K562 (cell line): ENCODE measurements around the gene PTPRM. TPM values are rescaled to one million over a fixed set of nuclear protein-coding genes. Genes with fewer than 3 reads are reported as not detected.

Source experiments
- ATAC-seq: fragments of 200-7000 bp; cut with Tn5 transposase; 3 replicates; pipeline ENCODE4 v1.9.1; 2020; ENCODE audit warnings: moderate library complexity
- BruUV-seq: library from RNA; stranded (reverse); fragments of 400-500 nt; replicated peaks from 2 replicates; lab custom pipeline; 2021; lab: Mats Ljungman, UMichigan
- CTCF ChIA-PET: fragments of 300-600 bp; formaldehyde crosslinking; extraction: SDS; loops from one replicate; lab custom pipeline; 2021; ENCODE audit warnings: low intra/inter-chr PET ratio; lab: Yijun Ruan, JAX
- POLR2A ChIA-PET: fragments of 300-600, 350-650 bp; sonication (Branson Sonifier 250); formaldehyde crosslinking; extraction: SDS; loops from one replicate; lab custom pipeline; 2021; ENCODE audit warnings: antibody characterized with exemption, inconsistent platforms; lab: Yijun Ruan, JAX
- DNase-seq, 4 experiments: peaks; one replicate each; pipeline versions ENCODE4 v3.0.0 to v3.0.0-alpha.2; 2011 to 2018; ENCODE audit warnings: low spot score in 3 of 4, mixed read lengths in 3 of 4; ENCODE audit errors: extremely low read depth in 1 of 4
- FAIRE-seq: peaks from 2 replicates; lab custom pipeline; 2011; peaks lifted over from hg19 to GRCh38; lab: Jason Lieb, UNC
- H2AFZ ChIP-seq: 2 replicates; pipeline ENCODE4 v1.6.0; 2011; ENCODE audit warnings: low read depth, low read length, control low read depth, inconsistent platforms
- H3K27ac ChIP-seq: fragments of 200-600 bp; 3 replicates; pipeline ENCODE4 v1.8.0; 2011; ENCODE audit warnings: low read depth, mild to moderate bottlenecking, control low read depth, inconsistent platforms, low read length, moderate library complexity, mixed read lengths; ENCODE audit errors: extremely low read depth
- H3K27me3 ChIP-seq, 2 experiments: fragments of 300-600 bp in 1 of 2; 2 replicates in 1 of 2; 3 replicates in 1 of 2; pipeline versions ENCODE4 v1.6.0 to v1.8.0; 2011; ENCODE audit warnings: inconsistent platforms in 2 of 2, low read length in 2 of 2, mild to moderate bottlenecking in 1 of 2, mixed read lengths in 1 of 2, moderate library complexity in 1 of 2; ENCODE audit not compliant: control insufficient read depth in 2 of 2, insufficient read depth in 2 of 2
- H3K36me3 ChIP-seq: fragments of 300-600 bp; 3 replicates; pipeline ENCODE4 v1.8.0; 2011; ENCODE audit warnings: mild to moderate bottlenecking, low read length, inconsistent platforms; ENCODE audit not compliant: control insufficient read depth, insufficient read depth
- H3K4me1 ChIP-seq, 2 experiments: fragments of 200-600 bp in 1 of 2; replicated peaks in 1 of 2; 2 replicates in 1 of 2; 3 replicates in 1 of 2; pipeline versions ENCODE4 v1.5.1 to v1.8.0; 2011; ENCODE audit warnings: inconsistent platforms in 2 of 2, low read length in 2 of 2, mild to moderate bottlenecking in 1 of 2, mixed read lengths in 1 of 2, moderate library complexity in 1 of 2; ENCODE audit not compliant: control insufficient read depth in 2 of 2, insufficient read depth in 2 of 2
- H3K4me2 ChIP-seq: 2 replicates; pipeline ENCODE4 v1.6.1; 2011; ENCODE audit warnings: low read length, control low read depth, inconsistent platforms, mixed read lengths; ENCODE audit not compliant: insufficient read depth
- H3K4me3 ChIP-seq: fragments of 200-600 bp; sonication (generic), shearing (Covaris generic); 2 replicates; pipeline ENCODE4 v1.5.1; 2016; ENCODE audit warnings: control low read depth, inconsistent platforms
- H3K79me2 ChIP-seq: fragments of 200-600 bp; 3 replicates; pipeline ENCODE4 v1.8.0; 2011; ENCODE audit warnings: low read length, inconsistent platforms; ENCODE audit not compliant: control insufficient read depth, insufficient read depth
- H3K9ac ChIP-seq, 2 experiments: 2 replicates each; pipeline versions ENCODE4 v1.6.0 to v1.6.1; 2011; ENCODE audit warnings: low read depth in 2 of 2, low read length in 2 of 2, control low read depth in 1 of 2, inconsistent platforms in 1 of 2, mild to moderate bottlenecking in 1 of 2, mixed read lengths in 1 of 2; ENCODE audit not compliant: insufficient read depth in 1 of 2
- H3K9me1 ChIP-seq: one replicate; pipeline ENCODE4 v1.6.0; 2011; ENCODE audit warnings: inconsistent platforms, mild to moderate bottlenecking, low read length, moderate library complexity; ENCODE audit not compliant: control insufficient read depth, insufficient read depth
- H3K9me3 ChIP-seq: replicated peaks from 2 replicates; pipeline ENCODE4 v1.5.1; 2011; ENCODE audit warnings: low read depth, low read length, inconsistent platforms; ENCODE audit not compliant: control insufficient read depth, insufficient read depth
- H4K20me1 ChIP-seq: replicated peaks from 2 replicates; pipeline ENCODE4 v1.6.1; 2011; ENCODE audit warnings: low read length, inconsistent platforms, mixed read lengths; ENCODE audit not compliant: control insufficient read depth, insufficient read depth
- ESRRA ChIP-seq: fragments of 450-650 bp; IDR thresholded peaks from 2 replicates; pipeline ENCODE4 v1.6.1; 2014; ENCODE audit warnings: low read depth, mild to moderate bottlenecking, moderate library complexity, borderline replicate concordance
- GABPB2 ChIP-seq: fragments of 250-450 bp; sonication (Bioruptor Pico); conservative IDR thresholded peaks from 2 replicates; pipeline ENCODE4 v1.5.1; 2021; ENCODE audit warnings: mild to moderate bottlenecking
- MAFF ChIP-seq: IDR thresholded peaks from 2 replicates; pipeline ENCODE4 v1.6.1; 2012; ENCODE audit warnings: low read length, improper control_type of control experiment
- NFXL1 ChIP-seq: fragments of 450-650 bp; formaldehyde crosslinking; IDR thresholded peaks from 2 replicates; pipeline ENCODE4 v1.4.0; 2021; ENCODE audit warnings: mild to moderate bottlenecking
- SRF ChIP-seq, 2 experiments: fragments of 250-450, 450-650 bp in 1 of 2; sonication (Bioruptor Pico) in 1 of 2; sonication (generic) in 1 of 2; formaldehyde crosslinking; IDR thresholded peaks; 2 replicates each; pipeline versions ENCODE4 v1.5.0 to v1.5.1; 2020 to 2022; ENCODE audit warnings: mild to moderate bottlenecking in 1 of 2, missing genetic modification reagents in 1 of 2
- UBTF ChIP-seq, 2 experiments: IDR thresholded peaks; 2 replicates each; pipeline ENCODE4 v1.6.1; 2012; ENCODE audit warnings: improper control_type of control experiment in 2 of 2, low read depth in 2 of 2, low read length in 2 of 2, borderline replicate concordance in 1 of 2
- WGBS: fragments of 100-300 bp; shearing (Covaris generic); methylation state at CpG from one replicate; pipeline ENCODE4 v1.1.6; 2016; ENCODE audit warnings: low coverage, mixed read lengths; ENCODE audit not compliant: insufficient coverage; ENCODE audit errors: missing lambda C conversion rate; 5-methylcytosine and 5-hydroxymethylcytosine counted together
- in situ Hi-C: fragments of 300-500 bp; cut with MboI; formaldehyde crosslinking; loops from 4 replicates; pipeline ENCODE4 v1.15.0; 2018; ENCODE audit warnings: inconsistent platforms, mixed read lengths
- intact Hi-C: fragments of 100-400 bp; cut with micrococcal nuclease; formaldehyde crosslinking; loops from 2 replicates; pipeline ENCODE4 v1.14.2; 2022
- polyA plus RNA-seq, 8 experiments: library from polyadenylated mRNA; depleted of rRNA in 4 of 8; stranded (reverse) in 5 of 8; unstranded in 3 of 8; fragments of >200 nt; fragmentation: Nextera tagmentation in 2 of 8; fragmentation: Illumina TruSeq in 1 of 8; extraction: Ambion mirVana in 2 of 8; extraction: Trizol in 1 of 8; gene quantifications; 2 replicates each; pipeline versions ENCODE4 v1.2.1 to v1.2.3, GENCODE V29; 2011 to 2014; ENCODE audit warnings: inconsistent platforms in 1 of 8, missing spikeins in 1 of 8
- total RNA-seq, 7 experiments: library from RNA; depleted of rRNA in 6 of 7; stranded (reverse); fragments of >200 nt in 6 of 7; fragmentation: Illumina TruSeq in 2 of 7; extraction: Trizol in 2 of 7; gene quantifications; 2 replicates each; pipeline versions ENCODE4 v1.2.1 to v1.2.3, GENCODE V29; 2011 to 2021; ENCODE audit warnings: low replicate concordance in 1 of 7
- TF ChIP-seq, protein P1 (sequence below): conservative IDR thresholded peaks from 2 replicates; pipeline ENCODE4 v1.6.1; 2011; ENCODE audit warnings: low read depth, mild to moderate bottlenecking, low read length; ENCODE audit not compliant: control insufficient read depth

The PTPRM gene
- total and polyA plus RNA-seq, 9 of the 15 experiments (the other 6 are each of a cell fraction or from before 2014, with no cell fraction given): 0.03 to 0.16 (median 0.08) TPM; not detected in 3

- ATAC-seq (no peak), FAIRE-seq (no peak), DNase-seq (no peak)
- H3K4me2 ChIP-seq: no peak overlapping the region
- ChIA-PET CTCF (no interaction called here), POLR2A (no interaction called here)
- no peaks in the 10 kb centered on the region for H4K20me1 ChIP-seq
- H3K79me2 ChIP-seq: no peaks in the 10 kb centered on the region
- TF ChIP-seq GABPB2 (CRISPR knock-in tag) (no peak), ESRRA (no peak), NFXL1 (CRISPR knock-in tag) (no peak), MAFF (no peak), SRF (CRISPR knock-in tag; IDR thresholded peaks at IDR 0.05) (no peak), UBTF (IDR thresholded peaks at IDR 0.05; ENCODE audit: borderline replicate concordance in 1 of 2, low read depth in 2 of 2, low read length in 2 of 2) (no peak)
- TF ChIP-seq, protein P1, sequence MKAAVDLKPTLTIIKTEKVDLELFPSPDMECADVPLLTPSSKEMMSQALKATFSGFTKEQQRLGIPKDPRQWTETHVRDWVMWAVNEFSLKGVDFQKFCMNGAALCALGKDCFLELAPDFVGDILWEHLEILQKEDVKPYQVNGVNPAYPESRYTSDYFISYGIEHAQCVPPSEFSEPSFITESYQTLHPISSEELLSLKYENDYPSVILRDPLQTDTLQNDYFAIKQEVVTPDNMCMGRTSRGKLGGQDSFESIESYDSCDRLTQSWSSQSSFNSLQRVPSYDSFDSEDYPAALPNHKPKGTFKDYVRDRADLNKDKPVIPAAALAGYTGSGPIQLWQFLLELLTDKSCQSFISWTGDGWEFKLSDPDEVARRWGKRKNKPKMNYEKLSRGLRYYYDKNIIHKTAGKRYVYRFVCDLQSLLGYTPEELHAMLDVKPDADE: no peak
- no peaks in the 10 kb centered on the region for H3K9me3 ChIP-seq
- H3K4me3 ChIP-seq: no peak overlapping the region
- no peak overlapping the region for H2AFZ ChIP-seq
- H3K4me1 ChIP-seq: no peaks in the 10 kb centered on the region
- 0% methylated on average over 7 of the region's 7 CpGs for WGBS
- H3K27ac ChIP-seq: no peak overlapping the region
- no peaks in the 10 kb centered on the region for H3K9me1 ChIP-seq
- intact Hi-C loops: no loop called here
- no peaks in the 10 kb centered on the region for H3K36me3 ChIP-seq
- no TSS peak for BruUV-seq
- in situ Hi-C loops: no loop called here
- H3K9ac ChIP-seq: no peak overlapping the region
- H3K27me3 ChIP-seq: peaks cover 0 to 13% of the 10 kb centered on the region in 2 experiments; a peak in 3 of 5 replicates
Observed at GRCh38 chr18:8303151-8303755, 736.1 kb downstream of the PTPRM start.
